C4-2B (cell line): Measurements from ENCODE around the gene AKR1B1.

Experiments used
- CTCF ChIP-seq: fragments of 450-650 bp; conservative IDR thresholded peaks from 2 replicates; pipeline ENCODE4 v1.5.1; 2017; ENCODE audit warnings: mild to moderate bottlenecking
- ZFX ChIP-seq: fragments of 450-650 bp; IDR thresholded peaks from 2 replicates; pipeline ENCODE4 v1.6.1; 2017

GRCh38 chr7:134400859-134401258 lies 58.0 kb downstream of the AKR1B1 start:
- TF ChIP-seq CTCF (no peak), ZFX (no peak)
